ENCODE data around the gene C1QTNF9. TPM values are rescaled to one million over a fixed set of nuclear protein-coding genes. Genes with fewer than 3 reads are reported as not detected.

C1QTNF9 gene
- total RNA-seq, 2 donors from 2014 or later: 0.67 TPM; not detected in 1

DNA sequence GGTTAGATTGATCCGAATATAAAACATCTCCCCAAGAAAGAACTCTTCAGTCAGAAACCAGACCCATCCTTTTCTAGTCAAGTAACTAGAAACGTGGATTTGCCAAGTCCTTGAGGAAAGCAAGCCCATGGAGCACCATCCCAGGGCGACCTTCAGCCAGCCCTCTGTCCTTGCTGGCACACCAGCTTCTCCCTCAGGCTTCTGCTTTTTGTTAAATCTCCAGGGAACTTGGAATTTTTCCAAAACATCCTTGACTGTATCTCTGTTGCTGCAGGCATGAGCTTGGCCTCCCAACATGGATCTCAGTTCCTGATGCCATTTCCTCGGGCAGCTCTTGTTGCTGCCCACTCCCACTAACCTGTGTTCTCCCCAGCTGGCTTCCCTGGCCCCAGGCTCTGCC is 27.1 kb upstream of the C1QTNF9 start:
- H3K36me3 ChIP-seq: peaks cover 22% of the 10 kb centered on the region
- DNase-seq (ENCODE audit: low spot score): peak; percentile 11
- H3K27ac ChIP-seq: no peak overlapping the region
- TF ChIP-seq, protein P1, sequence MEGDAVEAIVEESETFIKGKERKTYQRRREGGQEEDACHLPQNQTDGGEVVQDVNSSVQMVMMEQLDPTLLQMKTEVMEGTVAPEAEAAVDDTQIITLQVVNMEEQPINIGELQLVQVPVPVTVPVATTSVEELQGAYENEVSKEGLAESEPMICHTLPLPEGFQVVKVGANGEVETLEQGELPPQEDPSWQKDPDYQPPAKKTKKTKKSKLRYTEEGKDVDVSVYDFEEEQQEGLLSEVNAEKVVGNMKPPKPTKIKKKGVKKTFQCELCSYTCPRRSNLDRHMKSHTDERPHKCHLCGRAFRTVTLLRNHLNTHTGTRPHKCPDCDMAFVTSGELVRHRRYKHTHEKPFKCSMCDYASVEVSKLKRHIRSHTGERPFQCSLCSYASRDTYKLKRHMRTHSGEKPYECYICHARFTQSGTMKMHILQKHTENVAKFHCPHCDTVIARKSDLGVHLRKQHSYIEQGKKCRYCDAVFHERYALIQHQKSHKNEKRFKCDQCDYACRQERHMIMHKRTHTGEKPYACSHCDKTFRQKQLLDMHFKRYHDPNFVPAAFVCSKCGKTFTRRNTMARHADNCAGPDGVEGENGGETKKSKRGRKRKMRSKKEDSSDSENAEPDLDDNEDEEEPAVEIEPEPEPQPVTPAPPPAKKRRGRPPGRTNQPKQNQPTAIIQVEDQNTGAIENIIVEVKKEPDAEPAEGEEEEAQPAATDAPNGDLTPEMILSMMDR (IDR thresholded peaks at IDR 0.05): no peak
- H3K4me1 ChIP-seq: peaks cover 0 to 21% of the 10 kb centered on the region in 2 donors
- no peak overlapping the region for H3K4me3 ChIP-seq
- H3K9me3 ChIP-seq: no peaks in the 10 kb centered on the region
- H3K27me3 ChIP-seq: no peaks in the 10 kb centered on the region

DNA sequence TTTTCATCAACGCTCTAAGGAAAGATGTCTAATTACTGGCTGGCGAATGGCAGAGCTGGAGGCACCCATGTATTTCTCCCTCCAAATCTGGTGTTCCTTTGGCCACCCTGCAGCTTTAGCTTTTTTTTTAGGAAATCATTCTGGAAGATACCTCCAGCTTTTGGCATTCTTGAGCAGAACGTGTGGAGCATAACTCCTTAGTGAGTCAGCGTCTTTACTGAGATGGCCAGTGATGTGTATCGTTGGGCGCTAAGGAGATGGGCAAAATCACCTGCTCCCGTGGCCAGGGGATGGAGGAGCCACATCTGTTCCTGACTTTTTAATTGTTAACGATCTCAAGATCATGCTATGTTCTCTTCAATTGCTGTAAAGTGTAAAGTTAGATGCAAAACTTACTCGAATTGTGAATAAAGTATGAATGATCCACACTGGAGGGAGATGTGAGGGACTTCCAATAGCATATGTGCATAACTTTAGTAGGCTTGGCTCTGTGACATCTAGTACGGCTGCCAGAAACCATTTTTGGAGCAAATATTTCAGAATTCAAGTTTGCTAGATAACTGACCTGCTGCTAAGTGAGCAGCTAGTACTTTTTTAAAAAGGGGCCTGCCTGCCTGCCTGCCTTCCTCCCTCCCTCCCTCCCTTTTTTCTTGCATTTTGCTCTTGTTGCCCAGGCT is 24.4 kb upstream of the C1QTNF9 start:
- no peaks in the 10 kb centered on the region for H3K27me3 ChIP-seq
- no peak for DNase-seq (ENCODE audit: low spot score)
- no peak overlapping the region for H3K4me3 ChIP-seq
- TF ChIP-seq, protein P1 (IDR thresholded peaks at IDR 0.05): no peak
- H3K4me1 ChIP-seq: peaks cover 0 to 21% of the 10 kb centered on the region in 2 donors
- H3K9me3 ChIP-seq: no peaks in the 10 kb centered on the region
- no peak overlapping the region for H3K27ac ChIP-seq
- H3K36me3 ChIP-seq: peaks cover 46% of the 10 kb centered on the region

DNA sequence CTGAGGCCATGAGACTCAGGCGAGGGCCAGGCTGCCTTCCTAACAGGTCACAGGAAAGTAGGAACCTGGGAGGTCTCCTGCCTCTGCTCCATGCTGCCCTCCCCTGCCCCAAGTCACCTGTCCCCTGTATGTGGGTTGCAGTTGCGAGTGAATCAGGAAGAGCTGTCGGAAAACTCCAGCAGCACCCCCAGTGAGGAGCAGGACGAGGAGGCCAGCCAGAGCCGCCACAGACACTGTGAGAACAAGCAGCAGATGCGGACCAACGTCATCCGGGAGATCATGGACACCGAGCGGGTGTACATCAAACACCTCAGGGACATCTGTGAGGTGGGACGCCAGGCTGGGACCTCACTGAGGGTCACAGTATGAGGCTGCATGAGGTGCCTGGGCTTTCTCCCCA is 22.8 kb upstream of the C1QTNF9 start:
- H3K36me3 ChIP-seq: peaks cover 59% of the 10 kb centered on the region

DNA sequence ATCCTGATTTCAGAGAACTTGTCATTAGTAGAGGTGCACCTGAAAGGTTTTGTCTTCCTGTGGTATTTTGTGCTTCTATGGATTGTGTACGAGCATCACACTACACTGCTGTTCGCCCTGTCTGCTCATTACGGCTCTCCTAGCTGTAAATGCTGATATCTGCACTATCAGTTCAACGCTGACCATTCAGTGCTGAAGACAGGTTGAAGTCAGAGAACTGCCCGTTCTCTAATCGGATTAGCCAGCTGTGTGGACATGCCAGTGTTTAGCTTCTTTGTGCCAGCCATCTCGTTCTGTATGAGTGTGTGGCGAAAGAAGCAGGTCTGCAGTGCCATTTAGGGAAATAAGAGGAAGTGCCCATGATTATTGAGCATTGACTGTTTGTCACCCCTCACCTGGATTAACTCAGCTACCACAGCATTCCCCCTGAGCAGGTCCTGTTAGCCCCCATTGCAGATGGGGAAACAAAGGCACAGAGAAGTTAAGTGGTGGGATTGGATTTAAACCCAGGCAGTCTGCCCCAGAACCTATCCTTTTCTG is 21.6 kb upstream of the C1QTNF9 start:
- no peak overlapping the region for H3K4me3 ChIP-seq
- H3K9me3 ChIP-seq: no peaks in the 10 kb centered on the region
- peaks cover 68% of the 10 kb centered on the region for H3K36me3 ChIP-seq
- TF ChIP-seq, protein P1 (IDR thresholded peaks at IDR 0.05): no peak
- H3K4me1 ChIP-seq: peaks cover 0 to 1% of the 10 kb centered on the region in 2 donors
- no peak for DNase-seq (ENCODE audit: low spot score)
- H3K27me3 ChIP-seq: no peaks in the 10 kb centered on the region
- H3K27ac ChIP-seq: no peak overlapping the region

More for the DNA sequence above, 22.8 kb upstream of the C1QTNF9 start:
- TF ChIP-seq, protein P1 (IDR thresholded peaks at IDR 0.05): no peak
- DNase-seq (ENCODE audit: low spot score): peak; percentile 26
- H3K27ac ChIP-seq: no peak overlapping the region
- no peak overlapping the region for H3K4me3 ChIP-seq
- H3K4me1 ChIP-seq: peaks cover 0 to 13% of the 10 kb centered on the region in 2 donors
- H3K9me3 ChIP-seq: no peaks in the 10 kb centered on the region
- no peaks in the 10 kb centered on the region for H3K27me3 ChIP-seq

DNA sequence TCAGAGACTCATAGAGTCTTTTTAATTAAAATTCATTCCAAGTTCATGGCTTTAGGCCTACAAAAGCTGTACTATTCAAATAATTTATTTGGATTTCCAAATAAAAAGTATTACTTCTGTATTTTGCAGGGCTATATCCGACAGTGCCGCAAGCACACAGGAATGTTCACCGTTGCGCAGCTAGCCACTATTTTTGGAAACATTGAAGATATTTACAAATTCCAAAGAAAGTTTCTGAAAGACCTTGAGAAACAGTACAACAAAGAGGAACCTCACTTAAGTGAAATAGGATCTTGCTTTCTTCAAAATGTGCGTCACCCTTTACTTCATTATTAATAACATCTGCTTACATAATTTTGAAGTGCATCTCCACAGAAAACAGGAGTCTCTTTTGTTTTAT is 20.5 kb upstream of the C1QTNF9 start:
- Histone ChIP-seq H3K4me1 (no peaks in the 10 kb centered on the region), H3K4me3 (no peak overlapping the region), H3K27me3 (no peaks in the 10 kb centered on the region), H3K27ac (no peak overlapping the region), H3K36me3 (peaks cover 74% of the 10 kb centered on the region), H3K9me3 (no peaks in the 10 kb centered on the region)
- DNase-seq (ENCODE audit: low spot score): no peak
- TF ChIP-seq, protein P1 (IDR thresholded peaks at IDR 0.05): no peak

All from right atrium auricular region (tissue), 2 donors.